ENCODE measurements around the gene LCE1E. TPM values are rescaled to one million over a fixed set of nuclear protein-coding genes. Genes with fewer than 3 reads are reported as not detected.
A peak's percentile ranks its signal among the peaks of the same experiment; 100 is the strongest.

Gene LCE1E
- total RNA-seq, result not detected

GRCh38 chr1:152786077-152786476 lies at the start of gene LCE1E:
LCE1E (plus strand) TSS chr1:152786257; CDS start chr1:152787300, 1,043 bp downstream.
- no peak for DNase-seq
- peaks cover 42% of the 10 kb centered on the region for H3K27me3 Mint-ChIP-seq (ENCODE audit: low read depth)
- ATAC-seq, result no peak
- no peak within 1 kb of the TSS for H3K4me3 Mint-ChIP-seq
- H3K4me1 Mint-ChIP-seq (ENCODE audit: low read depth), result no peaks in the 10 kb centered on the region
- H3K9me3 Mint-ChIP-seq, result no peaks in the 10 kb centered on the region
- H3K36me3 Mint-ChIP-seq (ENCODE audit: insufficient read depth), result no peaks in the 10 kb centered on the region

GRCh38 chr1:152737997-152738396 lies 48.1 kb upstream of the LCE1E start:
- Mint-ChIP-seq H3K36me3 (ENCODE audit: insufficient read depth) (no peaks in the 10 kb centered on the region), H3K4me1 (ENCODE audit: low read depth) (no peaks in the 10 kb centered on the region), H3K4me3 (no peak overlapping the region), H3K27me3 (ENCODE audit: low read depth) (peaks cover 20% of the 10 kb centered on the region), H3K9me3 (no peaks in the 10 kb centered on the region)
- DNase-seq (no peak), ATAC-seq (no peak)

GRCh38 chr1:152739841-152740240 lies 46.2 kb upstream of the LCE1E start:
- no peak overlapping the region for H3K4me3 Mint-ChIP-seq
- no peaks in the 10 kb centered on the region for H3K4me1 Mint-ChIP-seq (ENCODE audit: low read depth)
- H3K27me3 Mint-ChIP-seq (ENCODE audit: low read depth), result peaks cover 27% of the 10 kb centered on the region
- H3K9me3 Mint-ChIP-seq, result no peaks in the 10 kb centered on the region
- DNase-seq (no peak), ATAC-seq (no peak)
- no peaks in the 10 kb centered on the region for H3K36me3 Mint-ChIP-seq (ENCODE audit: insufficient read depth)

- ATAC-seq (no peak), DNase-seq (no peak)
- H3K9me3 Mint-ChIP-seq, result no peaks in the 10 kb centered on the region
- peaks cover 22% of the 10 kb centered on the region for H3K27me3 Mint-ChIP-seq (ENCODE audit: low read depth)
- H3K4me3 Mint-ChIP-seq, result no peak overlapping the region
- no peaks in the 10 kb centered on the region for H3K36me3 Mint-ChIP-seq (ENCODE audit: insufficient read depth)
- H3K4me1 Mint-ChIP-seq (ENCODE audit: low read depth), result no peaks in the 10 kb centered on the region
These were observed 44.4 kb upstream of the LCE1E start for GRCh38 chr1:152741656-152742055.

GRCh38 chr1:152743371-152744145 lies 42.5 kb upstream of the LCE1E start:
- DNase-seq, result no peak
- Mint-ChIP-seq H3K36me3 (ENCODE audit: insufficient read depth) (no peaks in the 10 kb centered on the region), H3K27me3 (ENCODE audit: low read depth) (peaks cover 20% of the 10 kb centered on the region), H3K4me1 (ENCODE audit: low read depth) (no peaks in the 10 kb centered on the region), H3K4me3 (no peak overlapping the region), H3K9me3 (no peaks in the 10 kb centered on the region)
- ATAC-seq, result no peak

- Mint-ChIP-seq H3K4me1 (ENCODE audit: low read depth) (no peaks in the 10 kb centered on the region), H3K27me3 (ENCODE audit: low read depth) (peaks cover 24% of the 10 kb centered on the region), H3K9me3 (no peaks in the 10 kb centered on the region), H3K36me3 (ENCODE audit: insufficient read depth) (no peaks in the 10 kb centered on the region), H3K4me3 (no peak overlapping the region)
- no peak for ATAC-seq
- DNase-seq, result no peak
These were observed 40.8 kb upstream of the LCE1E start for GRCh38 chr1:152745289-152745704.

GRCh38 chr1:152745765-152746444 lies 40.2 kb upstream of the LCE1E start:
- peaks cover 29% of the 10 kb centered on the region for H3K27me3 Mint-ChIP-seq (ENCODE audit: low read depth)
- no peaks in the 10 kb centered on the region for H3K4me1 Mint-ChIP-seq (ENCODE audit: low read depth)
- H3K4me3 Mint-ChIP-seq, result no peak overlapping the region
- ATAC-seq, result no peak
- no peak for DNase-seq
- no peaks in the 10 kb centered on the region for H3K36me3 Mint-ChIP-seq (ENCODE audit: insufficient read depth)
- H3K9me3 Mint-ChIP-seq, result no peaks in the 10 kb centered on the region

- H3K36me3 Mint-ChIP-seq (ENCODE audit: insufficient read depth), result no peaks in the 10 kb centered on the region
- DNase-seq, result no peak
- no peak for ATAC-seq
- H3K27me3 Mint-ChIP-seq (ENCODE audit: low read depth), result peaks cover 36% of the 10 kb centered on the region
- no peaks in the 10 kb centered on the region for H3K4me1 Mint-ChIP-seq (ENCODE audit: low read depth)
- H3K9me3 Mint-ChIP-seq, result no peaks in the 10 kb centered on the region
- no peak overlapping the region for H3K4me3 Mint-ChIP-seq
These were observed 38.2 kb upstream of the LCE1E start for GRCh38 chr1:152747831-152748230.

GRCh38 chr1:152752225-152752624 lies 33.8 kb upstream of the LCE1E start:
- H3K4me3 Mint-ChIP-seq, result no peak overlapping the region
- H3K27me3 Mint-ChIP-seq (ENCODE audit: low read depth), result peaks cover 24% of the 10 kb centered on the region
- ATAC-seq, result peak; percentile 32 to 43

GRCh38 chr1:152753586-152753985 lies 32.5 kb upstream of the LCE1E start:
- no peaks in the 10 kb centered on the region for H3K9me3 Mint-ChIP-seq

More at GRCh38 chr1:152752225-152752624, 33.8 kb upstream of the LCE1E start:
- Mint-ChIP-seq H3K4me1 (ENCODE audit: low read depth) (no peaks in the 10 kb centered on the region), H3K36me3 (ENCODE audit: insufficient read depth) (no peaks in the 10 kb centered on the region), H3K9me3 (no peaks in the 10 kb centered on the region)
- no peak for DNase-seq

GRCh38 chr1:152756872-152757271 lies 29.2 kb upstream of the LCE1E start:
- Mint-ChIP-seq H3K4me1 (ENCODE audit: low read depth) (no peaks in the 10 kb centered on the region), H3K27me3 (ENCODE audit: low read depth) (peaks cover 21% of the 10 kb centered on the region), H3K36me3 (ENCODE audit: insufficient read depth) (no peaks in the 10 kb centered on the region), H3K9me3 (no peaks in the 10 kb centered on the region), H3K4me3 (no peak overlapping the region)
- DNase-seq, result no peak
- no peak for ATAC-seq

More at GRCh38 chr1:152753586-152753985, 32.5 kb upstream of the LCE1E start:
- H3K4me1 Mint-ChIP-seq (ENCODE audit: low read depth), result no peaks in the 10 kb centered on the region
- H3K36me3 Mint-ChIP-seq (ENCODE audit: insufficient read depth), result no peaks in the 10 kb centered on the region
- ATAC-seq (no peak), DNase-seq (no peak)
- no peak overlapping the region for H3K4me3 Mint-ChIP-seq
- peaks cover 22% of the 10 kb centered on the region for H3K27me3 Mint-ChIP-seq (ENCODE audit: low read depth)

GRCh38 chr1:152757747-152758146 lies 28.3 kb upstream of the LCE1E start, which contains the start of gene KPRP:
KPRP (plus strand) TSS chr1:152758025; CDS start chr1:152759589, 1,564 bp downstream.
- Mint-ChIP-seq H3K36me3 (ENCODE audit: insufficient read depth) (no peaks in the 10 kb centered on the region), H3K4me1 (ENCODE audit: low read depth) (no peaks in the 10 kb centered on the region), H3K9me3 (no peaks in the 10 kb centered on the region), H3K4me3 (no peak within 1 kb of the TSS), H3K27me3 (ENCODE audit: low read depth) (peaks cover 22% of the 10 kb centered on the region)
- DNase-seq, result no peak
- no peak for ATAC-seq

GRCh38 chr1:152758636-152759035 lies 27.4 kb upstream of the LCE1E start:
- no peaks in the 10 kb centered on the region for H3K36me3 Mint-ChIP-seq (ENCODE audit: insufficient read depth)
- ATAC-seq, result no peak
- H3K4me1 Mint-ChIP-seq (ENCODE audit: low read depth), result no peaks in the 10 kb centered on the region
- peaks cover 20% of the 10 kb centered on the region for H3K27me3 Mint-ChIP-seq (ENCODE audit: low read depth)
- H3K4me3 Mint-ChIP-seq, result no peak overlapping the region
- no peak for DNase-seq
- no peaks in the 10 kb centered on the region for H3K9me3 Mint-ChIP-seq

- H3K27me3 Mint-ChIP-seq (ENCODE audit: low read depth), result peaks cover 21% of the 10 kb centered on the region
- no peaks in the 10 kb centered on the region for H3K4me1 Mint-ChIP-seq (ENCODE audit: low read depth)
- no peak overlapping the region for H3K4me3 Mint-ChIP-seq
- DNase-seq (no peak), ATAC-seq (no peak)
- H3K9me3 Mint-ChIP-seq, result no peaks in the 10 kb centered on the region
- H3K36me3 Mint-ChIP-seq (ENCODE audit: insufficient read depth), result no peaks in the 10 kb centered on the region
These were observed 26.4 kb upstream of the LCE1E start for GRCh38 chr1:152759453-152760173.

Data from activated T-cell treated with anti-CD3 and anti-CD28 coated beads, Interleukin-2, amount 50 U/mL, for 4 hours (primary cell).